Stimulated activated CD4-positive, alpha-beta T cell treated with anti-CD3 and anti-CD28 coated beads, Interleukin-4, amount 100 ng/mL, for 1 hour (primary cell): Measurements from ENCODE around the gene ECI1.

ENCODE experiments used
- DNase-seq: peaks from one replicate; pipeline ENCODE4 v3.0.0-alpha.2; 2020

The ECI1 gene

DNA sequence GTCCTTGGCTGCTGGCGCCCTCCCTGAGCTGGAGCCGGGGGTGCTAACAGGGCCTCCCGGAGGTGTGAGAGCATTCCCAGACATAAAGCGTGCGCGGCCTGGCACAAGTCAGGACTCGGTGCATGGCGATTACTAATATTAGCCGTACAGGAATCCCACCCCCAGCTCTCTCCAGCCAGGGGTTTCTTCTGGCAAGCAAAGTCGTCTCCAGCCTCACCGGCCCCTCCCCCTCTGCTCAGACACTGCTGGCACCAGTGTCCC lies 60.0 kb downstream of the ECI1 start:
- DNase-seq, result no peak

- no peak for DNase-seq
Measured at GRCh38 chr16:2190659-2191445, 60.5 kb downstream of the ECI1 start.

GRCh38 chr16:2190002-2190658 lies 61.3 kb downstream of the ECI1 start:
- no peak for DNase-seq
